HG03196 (cell line): ENCODE data around the gene SEPTIN5.
"Not testable (repeated sequence)": the region's sequence is repeated elsewhere in the genome, so short reads cannot be mapped to it uniquely, and the experiment has no call there.

ENCODE experiments used
- ATAC-seq: cut with Tn5 transposase; IDR thresholded peaks from one replicate; pipeline ENCODE4 v1.9.1; 2021; ENCODE audit not compliant: unreplicated experiment

SEPTIN5 gene

DNA sequence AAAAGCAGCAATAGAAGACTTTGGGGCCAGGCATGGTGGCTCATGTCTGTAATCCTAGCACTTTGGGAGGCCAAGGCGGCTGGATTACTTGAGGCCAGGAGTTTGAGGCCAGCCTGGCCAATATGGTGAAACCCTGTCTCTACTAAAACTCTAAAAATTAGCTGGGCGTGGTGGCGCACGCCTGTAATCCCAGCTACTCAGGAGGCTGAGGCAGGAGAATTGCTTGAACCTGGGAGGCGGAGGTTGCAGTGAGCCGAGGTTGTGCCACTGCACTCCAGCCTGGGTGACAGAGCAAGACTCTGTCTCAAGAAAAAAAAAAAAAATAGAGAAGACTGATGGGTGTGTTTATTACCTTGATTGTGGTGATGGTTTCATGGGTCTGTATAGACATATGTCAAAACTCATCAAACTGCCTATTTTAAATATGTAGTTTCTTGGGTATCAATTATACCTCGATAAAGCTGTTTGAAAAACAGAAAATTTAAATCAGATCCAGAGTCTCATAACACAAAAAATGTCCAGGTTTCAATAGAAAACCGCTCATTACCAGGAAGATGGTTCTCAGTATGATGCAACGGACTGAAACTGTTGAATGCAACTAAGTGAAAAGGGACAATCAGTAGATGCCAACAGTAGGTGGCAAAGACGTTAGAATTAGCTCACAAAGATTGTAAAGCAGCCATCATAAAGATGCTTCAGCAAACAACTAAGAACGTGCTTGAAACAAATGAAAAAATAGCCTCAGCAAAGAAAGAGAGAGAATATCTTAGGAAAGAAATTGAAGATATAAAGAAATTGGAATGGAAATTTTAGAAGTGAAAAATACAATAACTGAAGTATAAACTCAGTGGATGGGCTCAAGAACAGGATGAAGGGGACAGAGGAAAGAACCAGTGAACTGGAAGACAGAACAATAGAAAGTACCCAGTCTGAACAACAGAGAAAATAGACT lies 33.1 kb upstream of the SEPTIN5 start:
- no peak for ATAC-seq

DNA sequence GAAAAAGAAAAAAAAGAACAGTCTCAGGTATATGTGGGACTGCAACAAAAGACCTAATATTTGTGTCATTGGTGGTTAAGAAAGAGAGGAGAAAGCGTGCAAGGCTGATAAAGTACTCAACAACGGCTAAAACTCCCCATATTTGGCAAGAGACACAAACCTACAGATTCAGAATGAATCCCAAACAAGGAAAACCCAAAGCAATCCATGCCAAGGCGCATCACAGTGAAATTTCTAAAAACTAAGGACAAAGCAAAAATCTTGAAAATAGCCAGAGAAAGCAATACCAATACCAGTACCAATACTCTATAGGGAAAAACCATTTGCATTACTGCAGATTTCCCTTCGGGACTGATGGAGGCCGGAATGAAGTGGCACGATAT lies 32.4 kb upstream of the SEPTIN5 start:
- ATAC-seq, result no peak

DNA sequence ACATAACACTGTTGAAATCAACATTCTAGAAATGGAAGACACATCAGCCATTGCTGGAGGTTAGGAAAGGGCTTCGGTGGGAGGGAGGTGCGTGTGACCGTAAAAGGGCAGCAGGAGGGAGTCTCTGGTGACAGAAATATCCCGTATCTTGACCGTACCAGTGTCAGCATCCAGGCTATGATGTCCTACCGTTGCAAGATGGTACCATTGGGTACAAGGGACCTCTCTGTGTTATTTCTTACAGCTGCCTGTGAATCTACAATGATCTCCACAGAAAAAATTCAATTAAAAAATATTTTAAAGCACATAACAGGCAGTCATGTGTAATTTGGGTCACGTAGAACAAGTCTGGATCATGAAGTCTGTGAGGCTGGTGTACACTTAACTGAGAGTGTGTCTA lies 27.4 kb upstream of the SEPTIN5 start:
- no peak for ATAC-seq

DNA sequence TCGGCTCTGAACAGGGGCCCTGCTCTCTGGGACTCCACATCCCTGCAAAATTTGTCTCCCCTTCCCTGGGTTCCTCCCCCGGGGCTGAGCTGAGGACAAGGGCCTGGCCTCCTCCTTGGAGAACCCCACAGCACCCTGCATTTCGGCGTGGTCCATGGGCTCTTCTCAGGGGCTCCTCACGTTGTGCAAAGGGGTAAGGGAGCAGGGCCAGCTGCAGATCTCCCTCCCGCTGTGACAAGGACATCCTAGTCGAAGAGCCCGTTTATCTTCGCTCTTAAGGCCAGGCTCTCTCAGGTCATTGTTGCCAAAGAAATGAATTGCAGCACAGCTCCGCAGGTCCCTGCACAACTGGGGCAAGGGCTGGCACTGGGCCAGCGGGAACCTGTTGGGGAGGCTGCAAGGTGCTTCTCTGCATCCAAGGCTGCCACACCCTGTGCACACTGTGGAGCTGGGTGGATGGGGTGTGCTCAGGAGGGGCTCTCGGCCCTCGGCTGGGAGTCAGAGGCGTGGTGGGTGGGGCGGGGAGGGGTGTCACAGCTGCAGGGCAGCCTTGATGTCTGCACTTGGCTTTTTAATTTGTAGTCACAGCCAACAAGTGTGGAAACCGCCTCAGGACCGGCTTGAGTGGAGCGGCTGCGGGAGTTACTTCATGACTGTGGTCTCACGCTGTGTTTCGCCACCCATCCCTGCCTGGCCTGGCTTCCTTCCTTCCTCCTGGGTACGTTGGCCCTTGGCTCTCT lies 26.6 kb upstream of the SEPTIN5 start:
- no peak for ATAC-seq

DNA sequence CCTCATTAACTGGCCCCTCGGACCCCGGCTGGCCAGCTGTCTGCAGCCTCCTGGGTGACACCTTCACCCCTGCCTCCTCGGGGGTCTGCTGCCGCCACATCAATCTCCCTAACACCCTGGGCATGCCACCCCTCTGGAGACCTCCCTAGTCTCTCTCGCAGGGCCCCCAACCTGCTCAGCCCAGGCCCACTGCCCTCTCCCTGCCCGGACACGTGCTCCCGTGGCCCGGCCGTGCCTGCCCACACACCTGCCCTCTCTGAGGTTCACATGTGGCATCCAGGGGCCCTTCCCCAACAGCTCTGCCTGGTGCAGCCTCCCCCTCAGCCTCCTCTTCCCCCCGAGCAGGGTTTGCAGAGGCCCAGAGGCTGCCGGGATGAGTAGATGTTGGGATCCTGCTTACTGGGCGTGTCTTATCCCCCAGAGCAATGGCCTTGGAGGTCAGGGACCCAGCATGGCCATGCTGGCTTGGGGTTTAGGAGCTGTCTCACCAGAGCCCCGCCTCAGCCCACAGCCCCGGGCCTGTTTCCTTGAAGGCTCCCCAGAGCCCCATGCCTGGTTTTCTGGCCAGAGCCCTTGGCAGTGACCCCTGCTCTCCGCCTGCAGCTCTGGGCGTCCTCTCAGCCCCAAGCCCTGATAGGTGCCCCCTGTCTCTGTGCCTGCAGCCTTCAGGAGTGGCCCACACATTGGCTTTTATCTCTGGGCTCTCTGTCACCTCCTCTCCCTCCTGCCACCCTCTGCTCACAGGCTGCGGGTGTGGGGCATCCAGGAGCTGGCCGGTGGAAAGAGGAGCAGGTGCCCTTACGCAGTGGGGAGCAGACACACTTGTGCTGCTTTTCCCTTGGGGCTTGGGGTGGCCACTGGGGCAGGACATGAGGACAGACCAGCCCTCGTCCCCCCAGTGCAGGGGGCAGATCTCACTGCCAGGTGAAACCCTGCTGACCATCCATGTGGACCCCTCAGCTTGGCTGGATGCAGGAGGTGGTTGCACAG lies 25.7 kb upstream of the SEPTIN5 start:
- ATAC-seq, result no peak

DNA sequence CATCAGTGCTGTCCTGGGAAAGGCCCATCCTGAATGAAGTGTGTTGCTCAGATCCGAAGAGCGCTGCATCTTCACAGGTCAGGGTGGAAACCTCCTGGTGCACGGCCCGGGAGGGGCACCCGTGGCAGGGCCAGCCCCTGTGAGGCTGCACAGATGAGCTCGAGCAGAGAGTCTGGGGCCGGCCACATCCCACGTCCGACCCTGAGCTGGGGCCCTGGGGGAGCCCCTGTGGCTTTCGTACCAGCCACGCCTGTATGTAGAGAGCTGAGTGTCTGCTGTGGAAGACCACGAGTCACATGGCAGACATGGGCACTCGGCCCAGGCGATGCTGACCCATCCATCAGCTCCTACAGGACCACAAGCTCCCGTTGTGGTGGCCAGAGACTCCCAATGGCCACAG lies 24.9 kb upstream of the SEPTIN5 start:
- ATAC-seq, result no peak

DNA sequence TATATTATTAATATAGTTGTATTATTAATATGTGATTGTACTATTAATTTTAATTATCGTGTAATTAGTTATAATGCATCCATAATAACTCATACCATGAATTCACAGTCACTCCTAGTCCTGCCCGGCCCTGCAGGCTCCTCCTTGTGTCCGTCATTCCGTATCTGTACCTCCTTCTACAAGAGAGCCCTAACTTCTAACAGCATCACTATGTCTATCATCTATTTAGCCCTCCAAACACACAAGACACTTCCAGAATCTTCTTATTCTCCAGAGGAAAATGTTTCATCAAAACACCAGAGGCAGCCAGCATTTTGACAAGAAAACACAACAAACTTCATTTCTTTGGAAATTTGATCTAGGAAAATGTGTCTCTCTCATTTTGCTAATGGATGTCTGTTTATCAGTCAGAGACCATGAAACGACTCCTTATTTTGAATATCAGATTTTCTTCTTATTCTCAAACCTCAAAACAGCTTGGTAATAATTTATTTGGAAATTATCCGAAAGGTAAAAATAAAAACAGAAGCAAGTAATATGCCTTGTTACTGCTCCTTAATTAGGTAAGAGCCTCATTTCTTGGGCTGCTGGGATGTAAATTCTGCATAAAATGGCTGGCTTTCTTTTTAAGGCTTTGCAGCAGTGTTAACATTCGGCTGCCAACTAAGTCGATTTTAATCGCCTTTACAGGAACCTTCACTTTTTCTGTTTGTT lies 23.1 kb upstream of the SEPTIN5 start:
- no peak for ATAC-seq

DNA sequence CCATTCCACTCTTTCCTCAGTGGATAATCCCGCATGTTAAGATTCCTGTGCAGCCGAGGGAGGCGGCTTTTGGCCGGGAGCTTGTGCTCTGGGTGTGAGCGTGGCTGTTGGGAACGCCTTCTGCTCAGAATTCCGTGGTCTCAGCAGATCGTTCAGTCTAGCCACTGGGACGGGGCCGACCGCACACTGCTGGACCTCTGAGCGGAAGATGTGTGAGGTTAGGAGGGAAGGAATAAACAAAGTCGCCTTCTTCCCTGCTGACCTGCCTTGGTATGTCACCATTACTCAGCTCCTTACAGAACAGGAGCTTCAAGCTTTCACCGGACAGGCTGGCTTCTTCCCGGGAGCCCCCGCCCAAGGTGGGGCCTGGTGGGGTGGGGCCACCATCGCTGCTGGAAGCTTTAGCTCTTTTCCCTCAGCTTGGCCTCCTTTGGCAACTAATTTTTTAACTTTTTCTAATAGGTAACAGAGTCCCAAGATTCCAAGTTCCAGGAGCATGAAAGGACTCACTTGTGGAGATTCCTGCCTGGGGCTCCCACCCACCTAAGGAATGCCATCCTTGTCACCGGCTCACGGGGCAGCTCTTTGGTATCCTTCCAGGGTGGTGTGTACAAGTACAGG lies 22.5 kb upstream of the SEPTIN5 start:
- no peak for ATAC-seq

DNA sequence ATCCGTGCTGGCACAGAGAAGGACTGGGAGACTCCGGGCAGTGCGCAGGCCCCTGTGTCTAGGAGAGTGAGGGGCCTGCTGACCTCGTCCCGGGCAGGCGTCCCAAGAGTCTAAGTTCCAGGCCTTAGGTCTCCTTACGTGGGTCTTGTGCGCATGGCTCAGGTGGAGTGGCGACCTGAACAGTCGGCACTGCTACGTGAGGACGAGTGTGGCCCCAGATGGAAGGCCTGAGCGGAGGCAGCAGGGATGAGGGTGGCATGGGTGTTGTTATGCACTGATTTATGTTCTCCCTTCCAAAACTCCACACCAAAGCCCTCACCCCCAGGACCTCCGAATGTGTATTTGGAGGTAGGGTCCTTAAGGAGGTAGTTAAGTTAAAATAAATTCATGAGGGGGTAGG lies 20.7 kb upstream of the SEPTIN5 start:
- no peak for ATAC-seq

DNA sequence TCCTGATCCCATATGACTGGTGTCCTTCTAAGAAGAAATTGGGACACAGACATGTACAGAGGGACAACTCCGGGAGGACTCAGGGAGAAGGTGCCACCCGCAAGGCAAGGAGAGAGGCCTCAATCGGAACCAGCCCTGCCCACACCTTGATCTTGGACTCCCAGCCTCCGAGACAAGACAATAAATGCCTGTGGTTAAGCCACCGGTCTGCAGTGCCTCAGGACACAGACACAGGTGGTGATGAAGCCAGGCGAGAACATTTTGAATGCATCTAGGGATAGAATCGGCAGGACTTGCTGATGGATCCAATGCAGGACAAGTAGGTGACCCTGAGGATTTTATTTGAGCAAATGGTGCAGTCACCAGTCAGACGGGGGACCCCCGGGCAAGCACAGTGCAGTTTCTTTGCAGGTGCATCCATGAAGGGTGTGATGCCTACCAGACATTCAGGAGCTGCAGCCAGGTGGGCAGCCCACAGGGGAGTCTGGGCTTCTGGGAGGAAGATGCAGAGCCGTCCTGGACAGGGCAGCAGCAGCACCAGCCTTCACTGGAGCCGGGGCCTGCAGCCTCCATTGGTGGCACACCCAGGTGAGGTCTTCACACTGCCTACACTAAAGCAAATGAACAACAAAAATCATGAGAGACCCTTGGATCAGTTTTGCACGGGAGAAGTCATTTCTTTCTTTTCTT lies 20.2 kb upstream of the SEPTIN5 start:
- ATAC-seq, result no peak

DNA sequence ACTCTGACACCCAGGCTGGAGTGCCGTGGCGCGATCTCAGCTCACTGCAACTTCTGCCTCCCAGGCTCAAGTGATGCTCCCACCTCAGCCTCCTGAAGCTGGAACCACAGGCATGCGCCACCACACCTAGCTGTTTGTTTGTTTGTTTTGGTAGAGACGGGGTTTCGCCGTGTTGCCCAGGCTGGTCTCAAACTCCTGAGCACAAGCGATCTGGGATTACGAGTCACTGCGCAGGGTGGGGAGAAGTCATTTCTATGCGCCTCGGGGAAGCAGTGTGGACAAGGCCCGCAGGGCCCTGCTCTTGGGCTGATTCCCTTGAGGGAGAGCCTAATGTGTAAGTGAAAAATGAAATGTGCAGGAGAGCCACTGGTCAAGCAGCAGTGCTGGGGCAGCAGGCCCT lies 19.6 kb upstream of the SEPTIN5 start:
- no peak for ATAC-seq

DNA sequence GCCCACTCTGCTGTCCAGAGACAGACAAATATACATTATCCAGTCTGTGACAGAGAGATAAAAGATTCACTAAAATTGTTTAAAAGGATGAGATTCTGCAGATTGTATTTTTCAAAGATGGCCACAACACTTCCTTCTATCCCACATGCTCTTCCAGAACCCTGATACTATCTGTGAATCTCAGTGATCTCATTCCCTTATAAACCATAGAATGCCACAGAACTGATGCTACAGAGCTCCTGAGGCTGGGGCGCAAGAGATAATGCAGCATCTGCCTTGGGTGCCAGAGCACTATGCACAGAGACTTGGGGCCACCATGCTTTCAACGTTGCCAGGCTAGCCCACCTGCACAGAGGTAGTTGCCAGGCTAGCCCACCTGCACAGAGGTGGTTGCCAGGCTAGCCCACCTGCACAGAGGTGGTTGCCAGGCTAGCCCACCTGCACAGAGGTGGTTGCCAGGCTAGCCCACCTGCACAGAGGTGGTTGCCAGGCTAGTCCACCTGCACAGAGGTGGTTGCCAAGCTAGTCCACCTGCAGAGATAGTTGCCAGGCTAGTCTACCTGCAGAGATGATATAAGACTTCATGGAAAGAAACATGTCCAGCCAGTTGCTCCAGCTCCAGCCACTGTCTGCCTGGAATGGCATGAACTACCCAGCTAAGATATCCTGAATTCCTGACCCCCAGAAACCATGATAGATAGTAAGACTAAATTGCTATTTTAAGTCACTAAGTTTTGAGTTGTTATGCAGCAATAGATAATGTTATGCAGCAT lies 17.6 kb upstream of the SEPTIN5 start:
- no peak for ATAC-seq

DNA sequence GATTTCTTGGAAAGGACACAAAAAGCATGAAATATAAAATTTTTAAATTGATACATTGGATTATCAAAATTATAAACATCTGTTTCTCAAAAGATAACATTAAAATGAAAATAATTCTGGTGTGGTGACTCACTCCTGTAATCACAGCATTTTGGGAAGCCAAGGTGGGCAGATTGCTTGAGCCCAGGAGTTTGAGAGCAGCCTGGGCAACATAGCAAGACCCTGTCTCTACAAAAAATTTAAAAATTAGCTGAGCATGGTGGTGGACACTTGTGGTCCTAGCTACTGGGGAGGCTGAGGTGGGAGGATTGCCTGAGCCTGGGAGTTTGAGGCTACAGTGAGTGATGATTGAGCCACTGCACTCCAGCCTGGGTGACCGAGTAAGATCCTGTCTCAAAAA lies 16.4 kb upstream of the SEPTIN5 start:
- ATAC-seq, result not testable (repeated sequence)

DNA sequence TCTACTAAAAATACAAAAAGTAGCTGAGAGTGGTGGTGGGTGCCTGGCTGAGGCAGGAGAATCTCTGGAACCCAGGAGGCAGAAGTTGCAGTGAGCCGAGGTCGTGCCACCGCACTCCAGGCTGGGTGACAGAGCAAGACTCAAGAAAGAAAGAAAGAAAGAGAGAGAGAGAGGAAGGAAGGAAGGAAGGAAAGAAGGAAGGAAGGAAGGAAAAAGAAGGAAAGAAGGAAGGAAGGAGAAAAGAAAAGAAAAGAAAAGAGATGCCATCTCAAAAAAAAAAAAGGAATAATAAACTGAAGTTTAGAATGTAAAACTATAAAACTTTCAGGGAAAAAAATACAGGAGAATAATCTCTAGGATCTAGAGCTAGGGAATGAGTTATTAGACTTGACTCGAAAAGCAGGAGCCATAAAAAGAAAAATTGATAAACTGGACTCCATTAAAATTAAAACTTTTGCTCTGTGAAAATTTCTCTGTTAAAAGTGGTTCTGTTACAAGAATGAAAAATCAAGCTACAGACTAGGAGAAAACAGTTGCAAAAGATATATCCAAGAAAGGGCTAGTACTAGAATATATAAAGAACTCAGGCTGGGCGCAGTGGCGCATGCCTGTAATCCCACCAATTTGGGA lies 13.4 kb upstream of the SEPTIN5 start:
- ATAC-seq, result no peak

DNA sequence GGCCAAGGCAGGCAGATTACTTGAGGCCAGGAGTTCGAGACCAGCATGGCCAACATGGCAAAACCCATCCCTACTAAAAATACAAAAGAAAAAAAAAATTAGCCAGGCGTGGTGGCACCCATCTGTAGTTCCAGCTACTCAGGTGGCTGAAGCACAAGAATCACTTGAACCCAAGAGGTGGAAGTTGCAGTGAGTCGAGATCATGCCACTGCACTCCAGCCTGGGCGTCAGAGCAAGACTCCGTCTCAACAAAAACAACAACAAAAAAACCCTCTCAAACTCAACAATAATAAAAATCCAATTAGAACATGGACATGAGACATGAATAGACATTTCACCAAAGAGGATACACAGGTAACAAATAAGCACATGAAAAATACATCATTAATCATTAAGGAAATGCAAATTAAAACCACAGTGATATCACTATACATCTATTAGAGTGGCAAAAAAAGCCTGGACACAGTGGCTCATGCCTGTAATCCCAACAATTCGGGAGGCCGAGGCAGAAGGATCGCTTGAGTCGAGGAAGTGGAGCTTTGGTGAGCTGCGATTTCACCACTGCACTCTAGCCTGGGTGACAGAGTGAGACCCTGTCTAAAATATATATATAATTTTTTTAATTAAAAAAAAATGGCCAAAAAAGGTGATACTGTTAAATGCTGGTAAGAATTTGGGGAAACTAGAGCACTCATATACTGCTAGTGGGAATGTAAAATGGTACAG lies 12.7 kb upstream of the SEPTIN5 start:
- no peak for ATAC-seq

DNA sequence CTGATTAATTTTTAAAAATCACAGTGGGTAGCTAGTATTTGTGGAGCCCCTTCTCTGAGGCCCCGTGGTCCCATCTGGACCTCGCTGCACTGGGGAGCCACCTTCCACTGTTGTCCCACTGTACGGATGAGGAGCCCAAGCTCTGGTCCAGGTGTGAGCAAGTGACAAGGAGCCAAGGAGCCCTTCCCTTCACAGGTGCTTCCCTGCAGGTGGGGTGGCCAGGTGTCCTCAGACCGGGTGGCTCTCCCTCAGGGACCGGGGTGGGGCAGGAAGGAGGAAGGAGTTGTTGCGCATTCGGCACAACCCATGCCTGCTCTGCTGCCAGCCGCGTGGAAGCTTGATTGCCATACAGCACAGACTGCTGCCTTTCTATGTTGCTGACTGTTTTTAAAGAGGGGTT lies 10.4 kb upstream of the SEPTIN5 start:
- ATAC-seq, result no peak

DNA sequence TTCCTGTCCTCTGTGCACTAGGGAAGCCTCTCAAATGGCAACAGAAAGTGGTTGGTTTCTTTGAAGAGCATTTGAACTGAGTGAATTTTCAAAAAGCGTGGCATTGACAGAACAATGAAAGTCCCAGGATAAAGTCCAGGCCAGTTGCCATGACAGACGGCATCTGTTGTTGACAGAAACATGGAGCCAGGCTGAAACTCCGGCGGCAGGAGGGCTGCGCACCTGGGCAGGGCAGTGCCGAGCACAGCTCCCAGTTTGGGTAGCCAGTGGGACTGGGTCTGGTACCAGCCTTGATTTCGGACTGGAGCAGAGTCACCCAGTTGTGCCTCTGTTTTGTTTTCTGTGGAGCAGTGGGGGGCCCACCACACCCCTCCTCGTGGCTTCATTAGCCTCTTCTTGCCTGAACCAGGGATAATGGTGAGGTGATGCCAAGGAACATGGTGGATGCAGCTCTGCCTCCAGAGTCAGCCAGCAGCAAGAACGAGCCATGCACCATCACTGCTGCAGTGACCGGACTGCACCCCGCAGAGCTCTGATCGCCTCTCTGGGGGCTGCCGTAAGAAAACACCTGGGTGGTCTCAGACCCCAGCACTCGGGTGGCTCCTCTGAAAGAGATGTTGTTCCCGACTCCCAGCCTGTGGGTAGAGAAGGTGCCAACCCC lies 9.8 kb upstream of the SEPTIN5 start:
- no peak for ATAC-seq
